ENCODE data around the gene IGLL5.
A peak's percentile ranks its signal among the peaks of the same experiment; 100 is the strongest.

The IGLL5 gene

DNA sequence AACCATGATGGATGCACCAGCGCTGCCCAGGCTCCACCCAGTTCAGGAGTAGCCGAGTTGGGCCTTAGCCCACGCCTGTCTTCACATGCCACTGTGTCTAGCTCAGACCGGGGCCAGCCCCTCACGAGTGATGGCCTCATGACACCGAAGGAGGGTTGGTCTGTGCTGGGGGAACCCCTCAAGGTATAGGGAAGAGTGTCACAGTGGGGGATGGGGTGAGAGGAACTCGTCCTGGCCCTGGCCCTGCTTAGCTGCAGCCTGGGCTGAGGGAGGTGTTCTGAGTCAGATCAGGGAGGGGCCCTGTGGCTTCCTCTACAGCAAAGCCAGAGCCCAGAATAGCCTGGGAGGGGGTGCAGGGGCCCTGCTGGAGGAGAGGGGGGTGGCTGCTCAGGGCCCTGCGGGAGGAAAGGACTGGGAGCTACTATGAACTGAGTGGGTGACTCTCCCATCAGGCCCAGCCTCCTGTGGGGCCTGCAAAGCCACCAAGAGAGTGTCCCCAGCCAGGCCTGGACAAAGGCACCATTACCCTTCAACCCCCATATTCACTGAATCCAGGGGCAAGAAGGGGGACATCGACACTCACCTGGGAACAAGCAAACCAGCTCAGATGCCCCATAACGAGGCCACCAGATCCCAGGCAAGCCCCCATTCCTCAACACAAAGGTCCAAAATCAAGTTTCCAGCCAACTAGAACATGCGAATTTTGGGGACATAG, 41.2 kb downstream of the IGLL5 start:
- Histone ChIP-seq H3K4me3 (ENCODE audit: severe bottlenecking) (no peak overlapping the region), H3K4me1 (ENCODE audit: insufficient read depth, poor library complexity, severe bottlenecking) (peaks cover 3% of the 10 kb centered on the region), H3K27me3 (ENCODE audit: insufficient read depth, poor library complexity, severe bottlenecking) (no peaks in the 10 kb centered on the region), H3K9me3 (ENCODE audit: severe bottlenecking) (peaks cover 3% of the 10 kb centered on the region), H3K36me3 (ENCODE audit: low read depth) (no peaks in the 10 kb centered on the region), H3K27ac (ENCODE audit: poor library complexity, severe bottlenecking) (no peak overlapping the region)
- DNase-seq (ENCODE audit: low spot score) (no peak), ATAC-seq (ENCODE audit: low read depth) (peak; percentile 84)
- TF ChIP-seq, protein P1, sequence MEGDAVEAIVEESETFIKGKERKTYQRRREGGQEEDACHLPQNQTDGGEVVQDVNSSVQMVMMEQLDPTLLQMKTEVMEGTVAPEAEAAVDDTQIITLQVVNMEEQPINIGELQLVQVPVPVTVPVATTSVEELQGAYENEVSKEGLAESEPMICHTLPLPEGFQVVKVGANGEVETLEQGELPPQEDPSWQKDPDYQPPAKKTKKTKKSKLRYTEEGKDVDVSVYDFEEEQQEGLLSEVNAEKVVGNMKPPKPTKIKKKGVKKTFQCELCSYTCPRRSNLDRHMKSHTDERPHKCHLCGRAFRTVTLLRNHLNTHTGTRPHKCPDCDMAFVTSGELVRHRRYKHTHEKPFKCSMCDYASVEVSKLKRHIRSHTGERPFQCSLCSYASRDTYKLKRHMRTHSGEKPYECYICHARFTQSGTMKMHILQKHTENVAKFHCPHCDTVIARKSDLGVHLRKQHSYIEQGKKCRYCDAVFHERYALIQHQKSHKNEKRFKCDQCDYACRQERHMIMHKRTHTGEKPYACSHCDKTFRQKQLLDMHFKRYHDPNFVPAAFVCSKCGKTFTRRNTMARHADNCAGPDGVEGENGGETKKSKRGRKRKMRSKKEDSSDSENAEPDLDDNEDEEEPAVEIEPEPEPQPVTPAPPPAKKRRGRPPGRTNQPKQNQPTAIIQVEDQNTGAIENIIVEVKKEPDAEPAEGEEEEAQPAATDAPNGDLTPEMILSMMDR (IDR thresholded peaks at IDR 0.05; ENCODE audit: poor library complexity, severe bottlenecking): no peak

DNA sequence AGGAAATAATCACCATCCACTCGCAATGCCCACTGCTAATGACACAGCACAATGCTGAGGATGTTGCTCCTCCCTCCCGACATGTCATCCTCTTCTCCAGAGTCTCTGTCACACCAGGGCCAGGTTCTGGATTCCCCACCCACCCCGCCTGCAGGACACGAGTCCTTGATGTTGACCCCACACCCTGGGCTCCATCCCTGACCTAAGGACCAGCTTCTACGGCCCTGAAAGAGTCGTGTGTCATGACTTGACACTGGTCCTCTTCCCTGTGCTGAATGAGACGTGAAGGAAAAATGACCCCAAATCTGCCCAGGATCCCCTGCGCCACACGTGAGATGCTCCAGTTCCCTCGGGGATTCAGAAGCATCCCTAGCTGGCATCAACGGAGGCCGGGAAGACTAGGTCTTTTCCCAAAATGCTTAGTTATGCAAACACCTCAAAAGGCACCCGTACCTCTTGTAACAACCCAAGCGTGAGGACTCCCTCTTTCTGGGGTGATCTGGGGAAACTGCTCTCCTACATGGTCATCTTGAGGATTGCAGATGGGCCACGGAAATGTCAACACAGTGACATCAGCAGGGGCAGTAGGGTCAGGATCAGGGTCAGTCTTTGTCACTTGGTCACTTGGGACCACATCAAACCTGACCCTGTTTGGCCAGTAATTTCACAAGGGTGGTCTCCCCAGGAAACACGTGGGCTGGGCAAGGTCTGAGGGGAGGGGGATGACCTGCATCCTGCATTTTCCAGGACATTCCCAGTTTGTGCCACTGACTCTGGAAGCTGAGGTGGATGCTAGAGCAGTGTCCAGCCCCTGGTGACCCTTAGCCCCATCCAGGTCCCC, 42.0 kb downstream of the IGLL5 start:
- Histone ChIP-seq H3K27ac (ENCODE audit: poor library complexity, severe bottlenecking) (no peak overlapping the region), H3K4me1 (ENCODE audit: insufficient read depth, poor library complexity, severe bottlenecking) (peaks cover 3% of the 10 kb centered on the region), H3K36me3 (ENCODE audit: low read depth) (no peaks in the 10 kb centered on the region), H3K9me3 (ENCODE audit: severe bottlenecking) (no peaks in the 10 kb centered on the region), H3K27me3 (ENCODE audit: insufficient read depth, poor library complexity, severe bottlenecking) (no peaks in the 10 kb centered on the region), H3K4me3 (ENCODE audit: severe bottlenecking) (no peak overlapping the region)
- ATAC-seq (ENCODE audit: low read depth) (no peak), DNase-seq (ENCODE audit: low spot score) (no peak)
- TF ChIP-seq, protein P1 (IDR thresholded peaks at IDR 0.05; ENCODE audit: poor library complexity, severe bottlenecking): no peak

DNA sequence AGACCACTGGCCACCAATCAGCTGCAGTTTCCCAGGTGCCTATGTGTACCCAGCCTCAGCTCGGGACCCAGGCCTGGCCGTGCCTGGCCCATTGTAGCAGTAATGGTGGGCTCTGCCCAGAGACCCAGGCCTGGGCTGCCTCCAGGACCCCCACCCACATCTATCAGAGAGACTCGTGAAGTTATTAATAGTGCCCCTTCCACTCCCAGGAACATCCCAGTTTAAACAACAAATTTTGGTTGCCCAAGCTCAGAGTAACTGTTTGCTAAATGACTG, 42.5 kb downstream of the IGLL5 start:
- Histone ChIP-seq H3K4me3 (ENCODE audit: severe bottlenecking) (no peak overlapping the region), H3K9me3 (ENCODE audit: severe bottlenecking) (no peaks in the 10 kb centered on the region), H3K27ac (ENCODE audit: poor library complexity, severe bottlenecking) (no peak overlapping the region), H3K27me3 (ENCODE audit: insufficient read depth, poor library complexity, severe bottlenecking) (no peaks in the 10 kb centered on the region), H3K36me3 (ENCODE audit: low read depth) (no peaks in the 10 kb centered on the region), H3K4me1 (ENCODE audit: insufficient read depth, poor library complexity, severe bottlenecking) (peaks cover 3% of the 10 kb centered on the region)
- no peak for ATAC-seq (ENCODE audit: low read depth)
- TF ChIP-seq, protein P1 (IDR thresholded peaks at IDR 0.05; ENCODE audit: poor library complexity, severe bottlenecking): no peak
- no peak for DNase-seq (ENCODE audit: low spot score)

DNA sequence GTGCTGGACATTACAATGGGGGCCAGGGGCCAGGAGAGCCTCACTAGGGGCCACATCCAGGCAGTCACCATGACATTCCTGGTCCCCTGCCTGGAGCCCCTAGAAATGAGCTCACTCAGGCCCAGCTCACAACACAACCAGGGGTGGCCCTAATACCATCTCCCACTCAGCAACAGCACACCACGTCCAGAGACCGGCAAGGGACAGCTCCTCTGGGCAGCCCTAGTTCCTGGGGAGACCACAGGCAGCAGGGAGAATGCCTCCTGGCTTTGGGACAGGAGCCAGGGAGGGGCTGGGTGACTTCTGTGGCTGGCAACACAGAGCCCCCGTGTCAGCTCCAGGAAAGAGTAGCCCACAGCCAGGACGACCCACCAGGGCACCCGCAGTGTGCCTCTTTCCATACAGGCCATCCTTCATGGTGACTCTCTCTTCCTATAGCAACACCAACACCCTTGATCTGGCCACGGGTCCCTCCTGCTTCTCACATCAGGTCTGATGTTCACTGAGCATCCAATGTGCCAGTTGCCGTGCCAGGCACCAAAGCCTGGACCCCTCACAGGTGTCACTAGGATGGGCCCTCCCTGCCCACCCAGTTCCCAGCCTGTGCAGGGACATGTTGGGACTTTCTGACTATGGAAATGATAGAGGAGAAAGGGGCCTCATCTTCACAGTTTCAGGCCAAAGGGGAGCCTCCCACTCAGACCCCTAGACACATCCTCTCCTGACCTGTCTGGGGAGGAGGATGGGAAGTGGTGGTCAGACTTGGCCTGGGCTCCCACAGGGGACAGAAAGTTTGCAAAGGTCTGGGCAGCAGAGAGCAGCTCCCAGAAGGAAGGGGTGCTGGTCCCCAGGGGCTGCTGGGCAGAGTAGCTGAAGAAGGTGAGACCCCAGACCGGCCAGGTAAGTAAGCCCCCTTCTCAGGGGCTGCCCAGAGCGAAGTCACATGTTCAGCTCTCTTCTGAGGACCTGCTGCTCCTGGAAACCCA, 43.2 kb downstream of the IGLL5 start:
- DNase-seq (ENCODE audit: low spot score): no peak
- Histone ChIP-seq H3K4me1 (ENCODE audit: insufficient read depth, poor library complexity, severe bottlenecking) (peaks cover 3% of the 10 kb centered on the region), H3K27ac (ENCODE audit: poor library complexity, severe bottlenecking) (no peak overlapping the region), H3K27me3 (ENCODE audit: insufficient read depth, poor library complexity, severe bottlenecking) (no peaks in the 10 kb centered on the region), H3K9me3 (ENCODE audit: severe bottlenecking) (no peaks in the 10 kb centered on the region), H3K36me3 (ENCODE audit: low read depth) (no peaks in the 10 kb centered on the region), H3K4me3 (ENCODE audit: severe bottlenecking) (no peak overlapping the region)
- ATAC-seq (ENCODE audit: low read depth): no peak
- TF ChIP-seq, protein P1 (IDR thresholded peaks at IDR 0.05; ENCODE audit: poor library complexity, severe bottlenecking): no peak

All from RWPE2 (cell line).